PC-9 (cell line): Measurements from ENCODE around the gene OR52E8. TPM values are rescaled to one million over a fixed set of nuclear protein-coding genes. Genes with fewer than 3 reads are reported as not detected.

Source experiments
- BruUV-seq: library from RNA; stranded (reverse); fragments of 400-500 nt; replicated peaks from 2 replicates; lab custom pipeline; 2021; lab: Mats Ljungman, UMichigan
- CTCF ChIA-PET: fragments of 300-600 bp; sonication (Branson Sonifier 250); formaldehyde crosslinking; loops from one replicate; lab custom pipeline; 2022; ENCODE audit warnings: antibody characterized with exemption; lab: Charles Lee
- POLR2A ChIA-PET: fragments of 300-600 bp; sonication (Branson Sonifier 250); formaldehyde crosslinking; loops from one replicate; lab custom pipeline; 2022; ENCODE audit warnings: antibody characterized with exemption; ENCODE audit not compliant: unreplicated experiment; lab: Charles Lee
- DNase-seq, 2 experiments: peaks; one replicate each; pipeline versions ENCODE4 v3.0.0 to v3.0.0-alpha.2; 2015 to 2022; ENCODE audit warnings: mixed read lengths in 1 of 2
- H2AFZ ChIP-seq: fragments of 200-600 bp; sonication (generic); 2 replicates; pipeline ENCODE4 v1.8.1; 2017; ENCODE audit warnings: antibody characterized with exemption
- H3F3A ChIP-seq: fragments of 200-600 bp; sonication (generic); 2 replicates; pipeline ENCODE4 v1.8.1; 2017; ENCODE audit warnings: antibody characterized with exemption, mild to moderate bottlenecking, low read depth; ENCODE audit not compliant: insufficient read depth
- H3K27ac ChIP-seq: fragments of 200-600 bp; sonication (generic); 2 replicates; pipeline ENCODE4 v1.6.1; 2016; ENCODE audit warnings: mixed run types
- H3K27me3 ChIP-seq: fragments of 200-600 bp; sonication (generic); 2 replicates; pipeline ENCODE4 v1.6.1; 2016; ENCODE audit warnings: low read depth, mixed run types; ENCODE audit not compliant: insufficient read depth
- H3K36me3 ChIP-seq: fragments of 200-600 bp; sonication (generic); 2 replicates; pipeline ENCODE4 v1.6.1; 2016; ENCODE audit warnings: low read depth, mixed run types
- H3K4me1 ChIP-seq: fragments of 200-600 bp; sonication (generic); replicated peaks from 2 replicates; pipeline ENCODE4 v1.6.1; 2016; ENCODE audit warnings: mixed run types; ENCODE audit not compliant: insufficient read depth
- H3K4me2 ChIP-seq: fragments of 200-600 bp; sonication (generic); 2 replicates; pipeline ENCODE4 v1.6.1; 2017; ENCODE audit warnings: mixed run types
- H3K4me3 ChIP-seq: fragments of 200-600 bp; sonication (generic); 2 replicates; pipeline ENCODE4 v1.6.1; 2016; ENCODE audit warnings: mixed run types
- H3K79me2 ChIP-seq: fragments of 200-600 bp; sonication (generic); 2 replicates; pipeline ENCODE4 v1.6.1; 2017; ENCODE audit warnings: low read depth, mixed run types
- H3K9me2 ChIP-seq: fragments of 200-600 bp; sonication (generic); 2 replicates; pipeline ENCODE4 v1.8.1; 2017; ENCODE audit warnings: mild to moderate bottlenecking; ENCODE audit not compliant: insufficient read depth
- H3K9me3 ChIP-seq: fragments of 200-600 bp; sonication (generic); 2 replicates; pipeline ENCODE4 v1.8.1; 2016; ENCODE audit warnings: low read depth; ENCODE audit not compliant: insufficient read depth
- H4K20me1 ChIP-seq: fragments of 200-600 bp; sonication (generic); 2 replicates; pipeline ENCODE4 v1.8.1; 2017; ENCODE audit not compliant: insufficient read depth
- EZH2 ChIP-seq: fragments of 200-600 bp; sonication (generic); IDR thresholded peaks from 2 replicates; pipeline ENCODE4 v1.8.0; 2017; ENCODE audit warnings: antibody characterized with exemption, low read depth
- intact Hi-C: fragments of 100-400 bp; cut with micrococcal nuclease; formaldehyde crosslinking; loops from one replicate; pipeline ENCODE4 v1.10.0; 2022; ENCODE audit not compliant: unreplicated experiment
- total RNA-seq: library from RNA; stranded (reverse); gene quantifications from 2 replicates; pipeline ENCODE4 v1.2.3, GENCODE V29; 2021
- TF ChIP-seq, protein P1 (sequence below): fragments of 200-600 bp; sonication (generic); conservative IDR thresholded peaks from 2 replicates; pipeline ENCODE4 v1.6.1; 2017; ENCODE audit warnings: mixed run types, antibody characterized with exemption, mild to moderate bottlenecking, moderate library complexity

OR52E8 gene
- total RNA-seq, 1 experiment from 2014 or later = not detected

GRCh38 chr11:5865826-5866225, 8.3 kb upstream of the OR52E8 start:
- no peak overlapping the region for H2AFZ ChIP-seq
- DNase-seq = no peak
- no peaks in the 10 kb centered on the region for H3K9me3 ChIP-seq
- H4K20me1 ChIP-seq = no peaks in the 10 kb centered on the region
- BruUV-seq = no TSS peak
- no peak overlapping the region for H3K4me3 ChIP-seq
- POLR2A ChIA-PET = no interaction called here
- no peak overlapping the region for H3K4me2 ChIP-seq
- no peak overlapping the region for H3K27ac ChIP-seq
- CTCF ChIA-PET = no interaction called here
- no peaks in the 10 kb centered on the region for H3F3A ChIP-seq
- H3K27me3 ChIP-seq = no peaks in the 10 kb centered on the region
- no peaks in the 10 kb centered on the region for H3K9me2 ChIP-seq
- TF ChIP-seq, protein P1, sequence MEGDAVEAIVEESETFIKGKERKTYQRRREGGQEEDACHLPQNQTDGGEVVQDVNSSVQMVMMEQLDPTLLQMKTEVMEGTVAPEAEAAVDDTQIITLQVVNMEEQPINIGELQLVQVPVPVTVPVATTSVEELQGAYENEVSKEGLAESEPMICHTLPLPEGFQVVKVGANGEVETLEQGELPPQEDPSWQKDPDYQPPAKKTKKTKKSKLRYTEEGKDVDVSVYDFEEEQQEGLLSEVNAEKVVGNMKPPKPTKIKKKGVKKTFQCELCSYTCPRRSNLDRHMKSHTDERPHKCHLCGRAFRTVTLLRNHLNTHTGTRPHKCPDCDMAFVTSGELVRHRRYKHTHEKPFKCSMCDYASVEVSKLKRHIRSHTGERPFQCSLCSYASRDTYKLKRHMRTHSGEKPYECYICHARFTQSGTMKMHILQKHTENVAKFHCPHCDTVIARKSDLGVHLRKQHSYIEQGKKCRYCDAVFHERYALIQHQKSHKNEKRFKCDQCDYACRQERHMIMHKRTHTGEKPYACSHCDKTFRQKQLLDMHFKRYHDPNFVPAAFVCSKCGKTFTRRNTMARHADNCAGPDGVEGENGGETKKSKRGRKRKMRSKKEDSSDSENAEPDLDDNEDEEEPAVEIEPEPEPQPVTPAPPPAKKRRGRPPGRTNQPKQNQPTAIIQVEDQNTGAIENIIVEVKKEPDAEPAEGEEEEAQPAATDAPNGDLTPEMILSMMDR = no peak
- no peak for TF ChIP-seq EZH2
- no peaks in the 10 kb centered on the region for H3K79me2 ChIP-seq
- intact Hi-C loops = no loop called here
- H3K36me3 ChIP-seq = no peaks in the 10 kb centered on the region
- no peaks in the 10 kb centered on the region for H3K4me1 ChIP-seq

GRCh38 chr11:5851002-5851401, 6.5 kb downstream of the OR52E8 start:
- Histone ChIP-seq H3K27ac (no peak overlapping the region), H3K27me3 (no peaks in the 10 kb centered on the region), H3K4me2 (no peak overlapping the region), H2AFZ (no peak overlapping the region), H3K9me2 (no peaks in the 10 kb centered on the region), H3K4me1 (no peaks in the 10 kb centered on the region), H3K4me3 (no peak overlapping the region), H3F3A (no peaks in the 10 kb centered on the region), H4K20me1 (no peaks in the 10 kb centered on the region), H3K9me3 (no peaks in the 10 kb centered on the region), H3K79me2 (no peaks in the 10 kb centered on the region), H3K36me3 (no peaks in the 10 kb centered on the region)
- TF ChIP-seq, protein P1 = no peak
- no peak for TF ChIP-seq EZH2
- BruUV-seq = no TSS peak
- POLR2A ChIA-PET = no interaction called here
- DNase-seq = no peak
- intact Hi-C loops = no loop called here
- CTCF ChIA-PET = no interaction called here

GRCh38 chr11:5847711-5848110, 9.8 kb downstream of the OR52E8 start:
- H2AFZ ChIP-seq = no peak overlapping the region
- no TSS peak for BruUV-seq
- no peak overlapping the region for H3K4me2 ChIP-seq
- no peaks in the 10 kb centered on the region for H3K79me2 ChIP-seq
- intact Hi-C loops = no loop called here
- ChIA-PET POLR2A (no interaction called here), CTCF (no interaction called here)
- no peaks in the 10 kb centered on the region for H4K20me1 ChIP-seq
- TF ChIP-seq EZH2 = no peak
- TF ChIP-seq, protein P1 = no peak
- DNase-seq = no peak
- no peaks in the 10 kb centered on the region for H3K9me2 ChIP-seq
- H3F3A ChIP-seq = no peaks in the 10 kb centered on the region
- no peak overlapping the region for H3K27ac ChIP-seq
- no peaks in the 10 kb centered on the region for H3K4me1 ChIP-seq
- H3K4me3 ChIP-seq = no peak overlapping the region
- H3K27me3 ChIP-seq = no peaks in the 10 kb centered on the region
- H3K36me3 ChIP-seq = no peaks in the 10 kb centered on the region
- H3K9me3 ChIP-seq = no peaks in the 10 kb centered on the region
